Left cardiac atrium (tissue), 4 donors: ENCODE measurements around the gene SCGB1C2. TPM values are rescaled to one million over a fixed set of nuclear protein-coding genes. Genes with fewer than 3 reads are reported as not detected.
"Not testable (repeated sequence)": the region's sequence is repeated elsewhere in the genome, so short reads cannot be mapped to it uniquely, and the experiment has no call there.

Experiments
- ATAC-seq, 2 donors: fragments of 200-7000 bp; cut with Tn5 transposase; one replicate each; pipeline ENCODE4 v1.9.1; 2020; ENCODE audit warnings: mild to moderate bottlenecking in 2 of 2, moderate library complexity in 2 of 2
- DNase-seq: peaks from one replicate; pipeline ENCODE4 v3.0.0-alpha.2; 2020
- intact Hi-C, 2 donors: fragments of 100-400 bp; cut with DNase I; formaldehyde crosslinking; loops; one replicate each; pipeline versions ENCODE4 v1.14.1 to v1.15.1; 2022 to 2023
- long read RNA-seq: library from polyadenylated mRNA; unstranded; transcript quantifications from one replicate; pipeline ENCODE4 v2.0.0, GENCODE V29; 2021
- total RNA-seq, 2 donors: library from RNA; stranded (reverse); fragmentation: NEBNext Ultra II Directional; extraction: Animal tissue kit (Norgen Biotek cat#: 25700); gene quantifications; one replicate each; pipeline ENCODE4 v1.2.1, GENCODE V29; 2021
- donor health status: DM: no; HTN: yes; CAD: no.
- donor health status: DM: no; HTN: yes; CAD: no; lungs with severe emphysema.
- donor health status: DM: yes; HTN: yes; CAD: no.
- donor health status: Dilated cardiomyopathy.

The SCGB1C2 gene
- total RNA-seq: not detected
- long read RNA-seq: 0 reads

GRCh38 chr17:137166-137807, at the start of gene SCGB1C2:
TSS of gene SCGB1C2 (plus strand) at chr17:137569. CDS start at chr17:137591, 22 bp downstream.
- DNase-seq, intact Hi-C loops, ATAC-seq: not testable (repeated sequence)

GRCh38 chr17:113111-113510, 24.3 kb upstream of the SCGB1C2 start:
- ATAC-seq, intact Hi-C loops: not testable (repeated sequence)

GRCh38 chr17:118339-118917, 18.9 kb upstream of the SCGB1C2 start:
- peak; percentile 70 for DNase-seq
- intact Hi-C loops, ATAC-seq: not testable (repeated sequence)

More at GRCh38 chr17:113111-113510, 24.3 kb upstream of the SCGB1C2 start:
- not testable (repeated sequence) for DNase-seq

- ATAC-seq: peak in 1 of 2 donors; percentile 27
- intact Hi-C loops: not testable (repeated sequence)
- peak; percentile 29 for DNase-seq
Measured at GRCh38 chr17:133932-134331, 3.4 kb upstream of the SCGB1C2 start.

- intact Hi-C loops, DNase-seq: not testable (repeated sequence)
- peak; percentile 55 to 72 for ATAC-seq
Measured at GRCh38 chr17:134332-134785, 3.0 kb upstream of the SCGB1C2 start.

- ATAC-seq, intact Hi-C loops, DNase-seq: not testable (repeated sequence)
Measured at GRCh38 chr17:135022-135421, 2.3 kb upstream of the SCGB1C2 start.

GRCh38 chr17:135895-136294, 1.5 kb upstream of the SCGB1C2 start:
- intact Hi-C loops, DNase-seq, ATAC-seq: not testable (repeated sequence)

- DNase-seq (peak; percentile 71), ATAC-seq (peak; percentile 93 to 94)
- intact Hi-C loops: not testable (repeated sequence)
Measured at GRCh38 chr17:136531-136930, 838 bp upstream of the SCGB1C2 start.

- ATAC-seq, intact Hi-C loops: not testable (repeated sequence)
- DNase-seq: peak; percentile 12
Measured at GRCh38 chr17:139401-140205, 2.2 kb downstream of the SCGB1C2 start.

- peak; percentile 37 for DNase-seq
- ATAC-seq: no peak
- intact Hi-C loops: no loop called here
Measured at GRCh38 chr17:142102-142661, 4.8 kb downstream of the SCGB1C2 start.

- ATAC-seq (no peak), DNase-seq (peak; percentile 10)
- intact Hi-C loops: no loop called here
Measured at GRCh38 chr17:142876-143784, 5.8 kb downstream of the SCGB1C2 start.

GRCh38 chr17:143785-144281, 6.5 kb downstream of the SCGB1C2 start:
- DNase-seq: peak; percentile 85
- peak; percentile 86 to 89 for ATAC-seq
- intact Hi-C loops: no loop called here

- intact Hi-C loops: no loop called here
- ATAC-seq (no peak), DNase-seq (peak; percentile 7)
Measured at GRCh38 chr17:144936-145670, 7.7 kb downstream of the SCGB1C2 start.

- intact Hi-C loops: no loop called here
- ATAC-seq: no peak
- peak; percentile 12 for DNase-seq
Measured at GRCh38 chr17:145671-146541, 8.5 kb downstream of the SCGB1C2 start.

GRCh38 chr17:146546-146945, 9.2 kb downstream of the SCGB1C2 start:
- ATAC-seq (no peak), DNase-seq (peak; percentile 11)
- intact Hi-C loops: no loop called here

GRCh38 chr17:146983-147761, 9.8 kb downstream of the SCGB1C2 start:
- DNase-seq (peak; percentile 18), ATAC-seq (no peak)
- intact Hi-C loops: no loop called here
